H1 (cell line): Measurements from ENCODE around the gene SLC12A2.

Experiments used
- EZH2 ChIP-seq: fragments of 200-600 bp; sonication (generic); IDR thresholded peaks from 2 replicates; pipeline ENCODE4 v1.7.1; 2012; ENCODE audit warnings: low read depth, mild to moderate bottlenecking, moderate library complexity, low read length, inconsistent platforms; ENCODE audit not compliant: severe bottlenecking
- TF ChIP-seq, protein P1 (sequence below): IDR thresholded peaks from 2 replicates; pipeline ENCODE4 v1.6.1; 2011; ENCODE audit warnings: low read length, improper control_type of control experiment
- TF ChIP-seq, protein P2 (sequence below), 3 experiments: IDR thresholded peaks; 1 replicate in 2 of 3; 2 replicates in 1 of 3; pipeline versions ENCODE4 v1.5.1 to v1.6.1; 2011; ENCODE audit warnings: low read length in 3 of 3, mild to moderate bottlenecking in 3 of 3, inconsistent platforms in 2 of 3, low read depth in 1 of 3, moderate library complexity in 1 of 3; ENCODE audit not compliant: insufficient read depth in 1 of 3; ENCODE audit errors: control extremely low read depth in 1 of 3

DNA sequence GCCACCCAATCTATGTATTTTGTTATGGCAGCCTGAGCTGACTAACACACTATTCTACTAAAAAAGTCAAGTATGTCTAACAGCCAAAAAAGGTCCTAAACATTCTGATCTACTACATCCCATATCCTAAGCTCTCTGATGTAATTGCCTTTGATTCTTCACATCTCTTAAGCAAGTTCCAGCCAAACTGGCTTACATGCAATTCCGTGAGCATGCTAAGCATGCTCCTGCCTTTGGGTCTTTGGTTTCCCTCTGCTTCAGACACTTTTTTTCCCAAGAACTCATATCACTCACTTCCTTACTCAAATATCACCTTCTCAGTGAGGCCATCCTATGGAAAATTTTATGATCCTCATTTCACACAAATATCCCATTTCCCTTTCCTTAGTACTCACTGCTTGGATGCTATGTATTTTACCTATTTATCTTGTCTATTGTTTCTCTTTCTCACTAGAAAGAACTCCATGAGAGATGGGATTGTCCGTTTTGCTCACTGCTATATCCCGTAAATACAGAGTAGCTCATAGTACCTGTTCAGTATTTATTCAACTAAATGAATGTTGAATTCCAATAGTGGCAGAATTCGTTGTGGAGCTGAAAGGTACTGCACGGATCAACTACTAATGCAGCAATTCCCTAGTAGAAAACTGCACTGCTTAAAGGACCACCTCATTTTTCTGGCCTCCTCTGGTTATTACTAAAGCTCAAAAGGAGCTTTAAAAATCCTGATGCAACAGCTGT, 2.3 kb upstream of the SLC12A2 start:
- no peak for TF ChIP-seq EZH2
- TF ChIP-seq, protein P1, sequence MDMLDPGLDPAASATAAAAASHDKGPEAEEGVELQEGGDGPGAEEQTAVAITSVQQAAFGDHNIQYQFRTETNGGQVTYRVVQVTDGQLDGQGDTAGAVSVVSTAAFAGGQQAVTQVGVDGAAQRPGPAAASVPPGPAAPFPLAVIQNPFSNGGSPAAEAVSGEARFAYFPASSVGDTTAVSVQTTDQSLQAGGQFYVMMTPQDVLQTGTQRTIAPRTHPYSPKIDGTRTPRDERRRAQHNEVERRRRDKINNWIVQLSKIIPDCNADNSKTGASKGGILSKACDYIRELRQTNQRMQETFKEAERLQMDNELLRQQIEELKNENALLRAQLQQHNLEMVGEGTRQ: no peak
- TF ChIP-seq, protein P2, sequence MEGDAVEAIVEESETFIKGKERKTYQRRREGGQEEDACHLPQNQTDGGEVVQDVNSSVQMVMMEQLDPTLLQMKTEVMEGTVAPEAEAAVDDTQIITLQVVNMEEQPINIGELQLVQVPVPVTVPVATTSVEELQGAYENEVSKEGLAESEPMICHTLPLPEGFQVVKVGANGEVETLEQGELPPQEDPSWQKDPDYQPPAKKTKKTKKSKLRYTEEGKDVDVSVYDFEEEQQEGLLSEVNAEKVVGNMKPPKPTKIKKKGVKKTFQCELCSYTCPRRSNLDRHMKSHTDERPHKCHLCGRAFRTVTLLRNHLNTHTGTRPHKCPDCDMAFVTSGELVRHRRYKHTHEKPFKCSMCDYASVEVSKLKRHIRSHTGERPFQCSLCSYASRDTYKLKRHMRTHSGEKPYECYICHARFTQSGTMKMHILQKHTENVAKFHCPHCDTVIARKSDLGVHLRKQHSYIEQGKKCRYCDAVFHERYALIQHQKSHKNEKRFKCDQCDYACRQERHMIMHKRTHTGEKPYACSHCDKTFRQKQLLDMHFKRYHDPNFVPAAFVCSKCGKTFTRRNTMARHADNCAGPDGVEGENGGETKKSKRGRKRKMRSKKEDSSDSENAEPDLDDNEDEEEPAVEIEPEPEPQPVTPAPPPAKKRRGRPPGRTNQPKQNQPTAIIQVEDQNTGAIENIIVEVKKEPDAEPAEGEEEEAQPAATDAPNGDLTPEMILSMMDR (IDR thresholded peaks at IDR 0.05; ENCODE audit: control extremely low read depth in 1 of 3, insufficient read depth in 1 of 3, low read depth in 1 of 3, low read length in 3 of 3): no peak
